Neuronal stem cell (in vitro differentiated cells): ENCODE results near the gene TAAR2.
"Not testable (repeated sequence)": the region's sequence is repeated elsewhere in the genome, so short reads cannot be mapped to it uniquely, and the experiment has no call there.

Experiments used
- DNase-seq: peaks from one replicate; pipeline ENCODE4 v3.0.0-alpha.2; 2013; ENCODE audit warnings: low spot score
- H2AFZ ChIP-seq: one replicate; pipeline ENCODE4 v1.6.1; 2013; ENCODE audit warnings: mild to moderate bottlenecking, low read length, inconsistent platforms
- H2AK5ac ChIP-seq: 2 replicates; pipeline ENCODE4 v1.6.1; 2013; ENCODE audit warnings: low read depth, mild to moderate bottlenecking, inconsistent platforms, low read length, moderate library complexity, mixed read lengths
- H2BK120ac ChIP-seq: 2 replicates; pipeline ENCODE4 v1.6.1; 2013; ENCODE audit warnings: low read depth, mild to moderate bottlenecking, inconsistent platforms, low read length, moderate library complexity, mixed read lengths
- H2BK12ac ChIP-seq: one replicate; pipeline ENCODE4 v1.6.1; 2013; ENCODE audit warnings: low read length, inconsistent platforms
- H2BK15ac ChIP-seq: 2 replicates; pipeline ENCODE4 v1.6.1; 2013; ENCODE audit warnings: mild to moderate bottlenecking, low read length, inconsistent platforms, mixed read lengths
- H2BK5ac ChIP-seq: one replicate; pipeline ENCODE4 v1.6.1; 2013; ENCODE audit warnings: inconsistent platforms, mild to moderate bottlenecking, low read length, moderate library complexity
- H3K14ac ChIP-seq: one replicate; pipeline ENCODE4 v1.6.1; 2013; ENCODE audit warnings: low read length, inconsistent platforms
- H3K18ac ChIP-seq: 2 replicates; pipeline ENCODE4 v1.6.1; 2013; ENCODE audit warnings: low read length, inconsistent platforms
- H3K23ac ChIP-seq: 2 replicates; pipeline ENCODE4 v1.6.1; 2013; ENCODE audit warnings: low read depth, mild to moderate bottlenecking, mixed read lengths, low read length, inconsistent platforms; ENCODE audit not compliant: poor library complexity
- H3K27ac ChIP-seq: replicated peaks from 3 replicates; pipeline ENCODE4 v1.5.1; 2013; ENCODE audit warnings: low read length, inconsistent platforms
- H3K27me3 ChIP-seq, 3 experiments: 2 replicates each; pipeline ENCODE4 v1.6.1; 2013; ENCODE audit warnings: low read length in 3 of 3, mild to moderate bottlenecking in 2 of 3, inconsistent platforms in 1 of 3, low read depth in 1 of 3, mixed read lengths in 1 of 3, moderate library complexity in 1 of 3; ENCODE audit not compliant: control insufficient read depth in 3 of 3, insufficient read depth in 3 of 3
- H3K36me3 ChIP-seq, 2 donors: replicated peaks in 1 of 2; 2 replicates each; pipeline ENCODE4 v1.6.1; 2013; ENCODE audit warnings: low read length in 2 of 2; ENCODE audit not compliant: control insufficient read depth in 2 of 2, insufficient read depth in 2 of 2
- H3K4ac ChIP-seq: 2 replicates; pipeline ENCODE4 v1.6.1; 2013; ENCODE audit warnings: inconsistent platforms, mild to moderate bottlenecking, low read length, moderate library complexity
- H3K4me1 ChIP-seq, 2 donors: 1 replicate in 1 of 2; 2 replicates in 1 of 2; pipeline ENCODE4 v1.6.1; 2013; ENCODE audit warnings: low read length in 2 of 2, low read depth in 1 of 2; ENCODE audit not compliant: control insufficient read depth in 2 of 2, insufficient read depth in 1 of 2
- H3K4me2 ChIP-seq: one replicate; pipeline ENCODE4 v1.6.1; 2013; ENCODE audit warnings: mild to moderate bottlenecking, low read length, inconsistent platforms; ENCODE audit not compliant: insufficient read depth, poor library complexity, severe bottlenecking
- H3K4me3 ChIP-seq, 2 donors: 2 replicates each; pipeline ENCODE4 v1.5.1; 2013; ENCODE audit warnings: low read length in 2 of 2, mild to moderate bottlenecking in 2 of 2, inconsistent platforms in 1 of 2, moderate library complexity in 1 of 2
- H3K79me1 ChIP-seq: one replicate; pipeline ENCODE4 v1.6.1; 2013; ENCODE audit warnings: low read depth, mild to moderate bottlenecking, inconsistent platforms, low read length, moderate library complexity
- H3K9ac ChIP-seq: one replicate; pipeline ENCODE4 v1.6.1; 2013; ENCODE audit warnings: mild to moderate bottlenecking, low read depth, low read length, inconsistent platforms; ENCODE audit not compliant: poor library complexity
- H3K9me3 ChIP-seq, 2 donors: replicated peaks in 1 of 2; 2 replicates each; pipeline versions ENCODE3 to v1.6.1; 2013; ENCODE audit warnings: low read length in 2 of 2, mild to moderate bottlenecking in 2 of 2, inconsistent platforms in 1 of 2, low read depth in 1 of 2, mixed read lengths in 1 of 2, moderate library complexity in 1 of 2; ENCODE audit not compliant: control insufficient read depth in 2 of 2, insufficient read depth in 1 of 2
- H4K8ac ChIP-seq: one replicate; pipeline ENCODE4 v1.6.1; 2013; ENCODE audit warnings: low read depth, mild to moderate bottlenecking, inconsistent platforms, low read length, moderate library complexity
- H4K91ac ChIP-seq: one replicate; pipeline ENCODE4 v1.6.1; 2013; ENCODE audit warnings: low read length, low read depth, mild to moderate bottlenecking, inconsistent platforms; ENCODE audit not compliant: poor library complexity
- WGBS, 2 donors: extraction: QIAGEN DNeasy Blood & Tissue Kit; methylation state at CpG; one replicate each; pipeline ENCODE4 v1.1.7; 2013; ENCODE audit warnings: missing lambda C conversion rate in 2 of 2, mixed read lengths in 1 of 2; ENCODE audit not compliant: insufficient read length in 2 of 2, insufficient replicate concordance in 1 of 2; ENCODE audit errors: extremely low coverage in 2 of 2; 5-methylcytosine and 5-hydroxymethylcytosine counted together

Gene TAAR2

GRCh38 chr6:132607544-132608233 is 16.4 kb downstream of the TAAR2 start:
- no peak for DNase-seq

GRCh38 chr6:132604635-132605152 is 19.4 kb downstream of the TAAR2 start:
- Histone ChIP-seq H3K9me3 (no peaks in the 10 kb centered on the region), H3K27ac (no peak overlapping the region), H3K18ac (no peak overlapping the region), H3K79me1 (no peaks in the 10 kb centered on the region), H3K23ac (no peak overlapping the region), H2AK5ac (no peak overlapping the region), H3K4me3 (no peak overlapping the region), H2BK12ac (no peak overlapping the region), H2AFZ (no peak overlapping the region), H2BK5ac (no peak overlapping the region), H4K8ac (no peak overlapping the region), H3K9ac (no peak overlapping the region), H3K4ac (no peak overlapping the region), H2BK15ac (no peak overlapping the region), H3K14ac (no peak overlapping the region), H2BK120ac (no peak overlapping the region), H4K91ac (no peak overlapping the region), H3K4me1 (peaks cover 0 to 9% of the 10 kb centered on the region in 2 donors), H3K36me3 (no peaks in the 10 kb centered on the region), H3K27me3 (no peaks in the 10 kb centered on the region), H3K4me2 (no peak overlapping the region)
- no CpG with 5 or more reads among the region's 8 CpGs for whole genome bisulfite sequencing, 2 donors
- DNase-seq: no peak

More at GRCh38 chr6:132607544-132608233, 16.4 kb downstream of the TAAR2 start:
- no CpG with 5 or more reads among the region's 5 CpGs for WGBS, 2 donors
- no peak overlapping the region for H2BK12ac ChIP-seq
- no peaks in the 10 kb centered on the region for H3K36me3 ChIP-seq
- H3K9me3 ChIP-seq: no peaks in the 10 kb centered on the region
- H3K9ac ChIP-seq: no peak overlapping the region
- no peak overlapping the region for H3K23ac ChIP-seq
- H2AK5ac ChIP-seq: no peak overlapping the region
- no peak overlapping the region for H3K27ac ChIP-seq
- no peak overlapping the region for H2BK120ac ChIP-seq
- no peaks in the 10 kb centered on the region for H3K79me1 ChIP-seq
- no peak overlapping the region for H2BK5ac ChIP-seq
- H2BK15ac ChIP-seq: no peak overlapping the region
- H3K4me3 ChIP-seq: no peak overlapping the region
- no peak overlapping the region for H3K14ac ChIP-seq
- H3K18ac ChIP-seq: no peak overlapping the region
- H4K8ac ChIP-seq: no peak overlapping the region
- H3K4ac ChIP-seq: no peak overlapping the region
- no peak overlapping the region for H2AFZ ChIP-seq
- no peaks in the 10 kb centered on the region for H3K27me3 ChIP-seq
- H3K4me2 ChIP-seq: no peak overlapping the region
- no peak overlapping the region for H4K91ac ChIP-seq
- peaks cover 0 to 9% of the 10 kb centered on the region in 2 donors for H3K4me1 ChIP-seq

GRCh38 chr6:132600900-132601299 is 23.2 kb downstream of the TAAR2 start:
- not testable (repeated sequence) for H3K9ac ChIP-seq, DNase-seq

GRCh38 chr6:132598473-132598872 is 25.6 kb downstream of the TAAR2 start:
- Histone ChIP-seq H3K79me1 (no peaks in the 10 kb centered on the region), H3K4me2 (no peak overlapping the region), H3K4ac (no peak overlapping the region), H3K23ac (no peak overlapping the region), H4K8ac (no peak overlapping the region), H3K14ac (no peak overlapping the region), H2AFZ (peak overlapping the region; percentile 63), H3K9me3 (no peaks in the 10 kb centered on the region), H2BK12ac (no peak overlapping the region), H2BK5ac (no peak overlapping the region), H2AK5ac (no peak overlapping the region), H3K9ac (no peak overlapping the region), H3K18ac (no peak overlapping the region), H3K4me3 (no peak overlapping the region), H3K27me3 (no peaks in the 10 kb centered on the region), H3K4me1 (no peaks in the 10 kb centered on the region), H4K91ac (no peak overlapping the region), H3K36me3 (no peaks in the 10 kb centered on the region), H3K27ac (no peak overlapping the region), H2BK15ac (no peak overlapping the region), H2BK120ac (no peak overlapping the region)
- WGBS, 2 donors: no CpG with 5 or more reads among the region's 3 CpGs
- no peak for DNase-seq

More at GRCh38 chr6:132600900-132601299, 23.2 kb downstream of the TAAR2 start:
- H3K79me1 ChIP-seq, H3K36me3 ChIP-seq, H3K4me3 ChIP-seq, H3K27me3 ChIP-seq, H2BK12ac ChIP-seq, H3K27ac ChIP-seq, H3K4ac ChIP-seq, H2BK5ac ChIP-seq, H3K23ac ChIP-seq, H2AK5ac ChIP-seq, H4K8ac ChIP-seq, H3K9me3 ChIP-seq, H2AFZ ChIP-seq, H2BK15ac ChIP-seq, H3K14ac ChIP-seq, H3K4me2 ChIP-seq, H3K4me1 ChIP-seq, H4K91ac ChIP-seq, H3K18ac ChIP-seq, H2BK120ac ChIP-seq: not testable (repeated sequence)
